GM13976 (cell line): ENCODE measurements around the gene HDAC5.

Experiments used
- DNase-seq: peaks from one replicate; pipeline ENCODE4 v3.0.0; 2012; ENCODE audit warnings: low spot score
- in situ Hi-C: fragments of 300-500 bp; cut with MboI; formaldehyde crosslinking; loops from one replicate; pipeline ENCODE4 v1.12.0; 2022; ENCODE audit warnings: low sequenced_read_pairs, mixed read lengths, inconsistent platforms; ENCODE audit not compliant: unreplicated experiment
- TF ChIP-seq, protein P1 (sequence below): IDR thresholded peaks from 2 replicates; pipeline ENCODE4 v1.5.1; 2012; ENCODE audit warnings: borderline replicate concordance, mild to moderate bottlenecking; ENCODE audit not compliant: insufficient read depth; ENCODE audit errors: extremely low read depth, missing control alignments, control extremely low read depth

Gene HDAC5

DNA sequence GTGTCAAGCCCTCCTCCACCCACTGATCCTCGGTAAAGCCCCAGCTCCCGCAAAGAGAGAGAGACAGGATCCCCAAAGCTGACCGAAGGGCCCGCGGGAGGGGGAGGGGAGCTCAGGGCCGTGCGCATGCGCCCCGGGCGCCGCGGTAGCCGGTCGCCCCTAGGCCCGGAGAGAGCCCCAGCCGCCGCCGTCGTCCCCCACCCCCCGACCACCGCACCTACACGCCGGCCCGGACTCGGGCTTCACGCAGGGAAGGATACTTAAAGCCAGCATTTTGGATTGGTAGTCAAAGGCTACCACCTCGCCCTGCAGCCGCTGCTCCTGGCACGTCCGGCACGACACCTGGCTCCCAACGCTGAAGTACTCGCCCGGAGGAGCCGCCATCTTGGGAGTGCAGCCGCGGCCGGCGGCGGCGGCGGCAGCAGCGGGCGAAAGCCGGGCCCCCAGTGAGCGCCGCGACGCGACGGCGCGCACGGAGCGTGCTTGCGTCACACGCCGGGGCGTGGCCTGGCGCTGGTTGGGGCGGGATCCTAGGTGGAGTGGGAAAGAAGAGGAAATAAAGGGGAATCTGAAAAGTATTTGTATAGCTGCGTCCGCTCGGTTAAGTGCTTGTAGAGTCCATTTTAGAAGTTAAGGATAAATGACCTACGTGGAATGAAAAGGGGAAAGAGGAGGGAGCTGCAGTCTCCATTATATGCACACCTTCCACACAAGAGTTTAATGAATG is 57.1 kb downstream of the HDAC5 start, which contains the start of gene LSM12:
LSM12 (minus strand) TSS at position 468 of the 727 bp plus-strand sequence; CDS start at position 384, 84 bp downstream.
- in situ Hi-C loops, result no loop called here
- TF ChIP-seq, protein P1, sequence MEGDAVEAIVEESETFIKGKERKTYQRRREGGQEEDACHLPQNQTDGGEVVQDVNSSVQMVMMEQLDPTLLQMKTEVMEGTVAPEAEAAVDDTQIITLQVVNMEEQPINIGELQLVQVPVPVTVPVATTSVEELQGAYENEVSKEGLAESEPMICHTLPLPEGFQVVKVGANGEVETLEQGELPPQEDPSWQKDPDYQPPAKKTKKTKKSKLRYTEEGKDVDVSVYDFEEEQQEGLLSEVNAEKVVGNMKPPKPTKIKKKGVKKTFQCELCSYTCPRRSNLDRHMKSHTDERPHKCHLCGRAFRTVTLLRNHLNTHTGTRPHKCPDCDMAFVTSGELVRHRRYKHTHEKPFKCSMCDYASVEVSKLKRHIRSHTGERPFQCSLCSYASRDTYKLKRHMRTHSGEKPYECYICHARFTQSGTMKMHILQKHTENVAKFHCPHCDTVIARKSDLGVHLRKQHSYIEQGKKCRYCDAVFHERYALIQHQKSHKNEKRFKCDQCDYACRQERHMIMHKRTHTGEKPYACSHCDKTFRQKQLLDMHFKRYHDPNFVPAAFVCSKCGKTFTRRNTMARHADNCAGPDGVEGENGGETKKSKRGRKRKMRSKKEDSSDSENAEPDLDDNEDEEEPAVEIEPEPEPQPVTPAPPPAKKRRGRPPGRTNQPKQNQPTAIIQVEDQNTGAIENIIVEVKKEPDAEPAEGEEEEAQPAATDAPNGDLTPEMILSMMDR, result no peak
- DNase-seq, result peak; percentile 93

DNA sequence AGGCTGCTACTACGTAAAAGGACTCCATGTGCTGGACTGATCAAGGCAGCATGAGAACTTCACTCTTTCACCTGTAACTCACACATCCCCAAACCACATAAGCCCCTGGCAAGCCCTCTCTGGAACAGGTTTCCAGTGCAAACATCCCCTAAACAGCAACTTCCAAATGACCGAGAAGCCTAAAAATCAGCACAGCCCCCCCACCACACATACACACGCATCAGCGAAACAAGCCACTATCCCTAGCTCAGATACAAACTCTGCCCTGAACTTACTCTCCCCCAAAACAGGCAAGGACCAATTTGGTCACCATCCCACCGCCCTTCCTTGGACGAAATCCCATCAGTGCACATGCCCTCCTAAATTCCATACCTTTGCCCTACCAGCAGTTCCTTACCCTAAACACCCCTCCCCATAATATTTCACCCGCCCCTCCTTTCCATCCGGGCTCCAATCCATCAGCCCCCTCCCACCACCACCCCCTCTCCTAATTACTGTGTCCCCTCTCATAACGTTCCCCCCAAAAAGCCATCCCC is 57.7 kb downstream of the HDAC5 start:
- peak; percentile 54 for DNase-seq
- in situ Hi-C loops, result no loop called here
- TF ChIP-seq, protein P1, result no peak

DNA sequence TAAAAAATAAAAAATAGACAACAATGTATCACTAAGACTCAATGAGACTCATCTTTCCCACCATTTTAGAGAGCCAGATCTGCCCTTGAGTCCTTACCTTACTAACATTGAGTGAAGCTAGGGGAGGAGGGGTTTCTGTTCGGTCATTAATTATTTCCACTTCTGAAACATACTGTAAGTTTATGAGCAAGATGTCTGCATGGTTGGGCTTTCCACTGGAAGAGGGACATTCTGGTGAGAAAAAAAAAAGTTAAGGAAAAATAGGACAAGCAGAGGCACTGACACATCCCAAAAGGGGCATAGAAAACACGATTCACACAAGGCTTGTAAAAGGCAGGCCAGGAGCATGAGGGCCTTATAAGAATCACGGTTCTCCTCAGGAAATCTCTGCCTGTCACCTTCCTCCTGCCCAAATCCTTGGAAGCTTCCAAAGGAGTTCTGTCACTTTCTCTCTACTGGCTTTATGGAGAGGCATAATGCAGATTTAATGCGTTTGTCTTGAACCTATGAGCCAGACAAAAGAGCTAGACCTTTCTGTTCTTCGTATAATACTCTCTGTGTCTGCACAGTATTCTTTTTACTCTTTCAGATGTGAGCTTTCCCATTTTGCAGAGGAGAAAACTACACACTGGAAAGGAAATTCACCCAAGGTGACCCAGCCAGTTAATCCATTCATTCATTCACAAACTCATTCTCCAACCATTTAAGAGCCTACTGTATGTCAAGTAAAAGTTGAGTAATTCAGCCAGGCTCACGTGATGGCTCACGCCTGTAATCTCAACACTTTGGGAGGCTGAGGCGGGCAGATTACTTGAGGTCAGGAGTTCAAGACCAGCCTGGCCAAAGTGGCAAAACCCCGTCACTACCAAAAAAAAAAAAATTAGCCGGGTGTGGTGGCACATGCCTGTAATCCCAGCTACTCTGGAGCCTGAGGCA is 59.5 kb downstream of the HDAC5 start:
- no peak for DNase-seq
- TF ChIP-seq, protein P1, result no peak
- in situ Hi-C loops, result no loop called here

DNA sequence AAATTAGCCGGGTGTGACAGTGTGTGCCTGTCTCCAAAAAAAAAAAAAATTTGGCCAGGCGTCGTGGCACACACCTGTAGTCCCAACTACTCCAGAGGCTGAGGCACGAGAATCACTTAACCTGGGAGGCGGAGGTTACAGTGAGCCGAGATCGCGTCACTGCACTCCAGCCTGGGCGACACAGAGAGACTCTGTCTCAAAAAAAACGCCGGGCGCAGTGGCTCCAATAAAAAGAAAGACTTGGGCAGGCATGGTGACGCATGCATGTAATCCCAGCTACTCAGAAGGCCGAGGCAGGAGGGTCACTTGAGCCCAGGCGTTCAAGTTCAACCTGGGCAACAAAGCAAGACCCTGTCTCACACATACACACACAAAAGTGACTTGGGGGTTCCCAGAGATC is 60.6 kb downstream of the HDAC5 start:
- in situ Hi-C loops, result no loop called here
- no peak for DNase-seq
- TF ChIP-seq, protein P1, result no peak

DNA sequence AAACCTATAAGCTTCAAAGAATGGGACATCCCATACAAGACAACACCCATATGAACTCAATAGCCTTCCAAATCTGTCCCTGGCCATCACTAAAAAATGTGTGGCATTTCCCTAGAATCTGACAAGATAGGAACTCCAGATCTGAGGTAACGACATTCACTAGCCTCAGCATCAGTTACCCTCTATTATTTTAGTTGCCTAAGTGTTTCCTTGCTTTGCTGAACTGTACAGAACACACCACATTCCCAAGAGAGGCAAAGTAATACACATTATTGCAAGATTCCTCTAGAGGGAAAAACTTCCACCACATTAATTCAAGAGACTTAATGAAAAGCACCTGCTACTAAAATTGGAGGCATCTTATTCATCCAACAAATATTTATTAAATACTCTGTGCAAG is 62.0 kb downstream of the HDAC5 start:
- DNase-seq, result no peak
- TF ChIP-seq, protein P1, result no peak
- in situ Hi-C loops, result no loop called here

DNA sequence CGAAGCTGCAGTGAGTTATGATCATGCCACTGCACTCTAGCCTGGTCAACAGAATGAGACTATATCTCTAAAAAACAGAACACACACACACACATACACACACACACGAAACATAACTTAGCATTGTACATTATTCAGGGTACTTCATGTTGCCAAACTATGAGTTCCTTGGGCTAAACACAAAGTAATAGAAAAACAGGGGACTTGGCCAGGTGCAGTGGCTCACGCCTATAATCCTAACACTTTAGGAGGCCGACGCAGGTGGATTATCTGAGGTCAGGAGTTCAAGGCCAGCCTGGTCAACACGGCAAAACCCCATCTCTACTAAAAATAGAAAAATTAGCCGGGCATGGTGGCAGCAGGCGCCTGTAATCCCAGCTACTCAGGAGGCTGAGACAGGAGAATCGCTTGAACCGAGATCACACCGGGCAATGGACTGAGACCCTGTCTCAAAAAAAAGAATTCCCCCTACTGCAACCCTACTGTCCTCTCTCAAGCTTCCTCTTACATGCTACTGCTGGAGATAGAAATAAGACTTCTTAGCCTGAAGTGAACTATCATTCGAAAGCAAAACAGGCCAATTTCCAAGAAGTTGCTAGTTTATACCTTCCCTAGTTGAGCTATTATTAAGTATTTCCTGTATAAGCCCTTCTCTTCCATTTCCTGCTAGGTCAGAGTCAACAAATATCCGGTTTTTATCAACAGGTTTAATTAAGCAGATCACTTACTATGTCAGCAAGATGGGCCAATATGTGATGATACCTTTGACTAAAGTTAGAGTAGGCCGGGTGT is 64.1 kb downstream of the HDAC5 start:
- DNase-seq, result no peak
- in situ Hi-C loops, result no loop called here
- TF ChIP-seq, protein P1, result no peak
